ENCODE results near the gene PPID. TPM values are rescaled to one million over a fixed set of nuclear protein-coding genes. Genes with fewer than 3 reads are reported as not detected.
A peak's percentile ranks its signal among the peaks of the same experiment; 100 is the strongest.

The PPID gene
- total RNA-seq, 2 experiments from 2014 or later = 10.7 to 10.8 TPM

- no peak for TF ChIP-seq CTCF (IDR thresholded peaks at IDR 0.05)
- ATAC-seq (ENCODE audit: poor library complexity) (no peak), DNase-seq (no peak)
- Mint-ChIP-seq H3K27ac (no peak overlapping the region), H3K4me1 (ENCODE audit: low read depth) (peaks cover 25% of the 10 kb centered on the region), H3K4me3 (peak overlapping the region; percentile 31), H3K9me3 (no peaks in the 10 kb centered on the region), H3K27me3 (no peaks in the 10 kb centered on the region), H3K36me3 (ENCODE audit: low read depth) (peaks cover 17% of the 10 kb centered on the region)
- Histone ChIP-seq H3K4me3 (ENCODE audit: low read length) (no peak overlapping the region), H3K27ac (ENCODE audit: low read depth in 1 of 2, low read length in 2 of 2) (no peak overlapping the region), H3K9me3 (ENCODE audit: control insufficient read depth in 1 of 2, insufficient read depth in 1 of 2, low read length in 2 of 2) (no peaks in the 10 kb centered on the region), H3K27me3 (ENCODE audit: control insufficient read depth in 1 of 2, insufficient read depth in 2 of 2, low read length in 2 of 2) (no peaks in the 10 kb centered on the region), H3K4me1 (ENCODE audit: insufficient read depth, low read length) (peaks cover 19% of the 10 kb centered on the region), H3K36me3 (ENCODE audit: insufficient read depth, low read length) (no peaks in the 10 kb centered on the region)
- intact Hi-C loops (cut with DNase I, micrococcal nuclease) = loop anchor here (2.0 to 5.0 kb wide), 3 partner anchors 45 to 429 kb away; partner anchors contain the start of genes RAPGEF2 (in 2 of the 2) and PPID (in 1 of the 2)
- CTCF ChIA-PET = no interaction called here
- POLR2A ChIA-PET = no interaction called here
These were observed 49.6 kb downstream of the PPID start for GRCh38 chr4:158673633-158674032.

- H3K36me3 Mint-ChIP-seq (ENCODE audit: low read depth) = peaks cover 17% of the 10 kb centered on the region
- intact Hi-C loops (cut with DNase I, micrococcal nuclease) = loop anchor here (2.0 to 5.0 kb wide), 3 partner anchors 51 to 430 kb away; partner anchors contain the start of genes RAPGEF2 (in 2 of the 2) and PPID (in 1 of the 2)
- H3K27ac ChIP-seq (ENCODE audit: low read depth in 1 of 2, low read length in 2 of 2) = peak within 1 kb of the TSS; percentile 91 to 99
- peak within 1 kb of the TSS; percentile 93 for H3K4me3 Mint-ChIP-seq
- peak within 1 kb of the TSS; percentile 98 for H3K4me3 ChIP-seq (ENCODE audit: low read length)
- peak within 1 kb of the TSS; percentile 85 for H3K27ac Mint-ChIP-seq
- POLR2A ChIA-PET = interaction anchor here (0.6 to 1.6 kb wide), 2 partner anchors 20 to 501 kb away, joined by 3 read pairs; no protein-coding TSS in a partner anchor
- CTCF ChIA-PET = no interaction called here
- no peaks in the 10 kb centered on the region for H3K9me3 Mint-ChIP-seq
- peaks cover 19% of the 10 kb centered on the region for H3K4me1 ChIP-seq (ENCODE audit: insufficient read depth, low read length)
- H3K27me3 Mint-ChIP-seq = no peaks in the 10 kb centered on the region
- no peaks in the 10 kb centered on the region for H3K9me3 ChIP-seq (ENCODE audit: control insufficient read depth in 1 of 2, insufficient read depth in 1 of 2, low read length in 2 of 2)
- no peaks in the 10 kb centered on the region for H3K36me3 ChIP-seq (ENCODE audit: insufficient read depth, low read length)
- TF ChIP-seq CTCF (IDR thresholded peaks at IDR 0.05) = peak; percentile 62
- DNase-seq (peak; percentile 96 to 100 (median 98)), ATAC-seq (ENCODE audit: poor library complexity) (peak; percentile 83)
- peaks cover 25% of the 10 kb centered on the region for H3K4me1 Mint-ChIP-seq (ENCODE audit: low read depth)
- H3K27me3 ChIP-seq (ENCODE audit: control insufficient read depth in 1 of 2, insufficient read depth in 2 of 2, low read length in 2 of 2) = no peaks in the 10 kb centered on the region
These were observed 51.0 kb downstream of the PPID start, which contains the start of gene ETFDH for GRCh38 chr4:158671915-158672806. ETFDH (plus strand) TSS chr4:158672296; CDS start chr4:158672457, 161 bp downstream.

GRCh38 chr4:158671665-158671914, 51.6 kb downstream of the PPID start, which contains the start of gene C4orf46:
C4orf46 (minus strand) TSS chr4:158671887; CDS start chr4:158671801, 86 bp downstream.
- CTCF ChIA-PET = no interaction called here
- intact Hi-C loops (cut with DNase I, micrococcal nuclease) = loop anchor here (2.0 to 5.0 kb wide), 2 partner anchors 101 to 431 kb away; partner anchors contain the start of gene RAPGEF2 (in 2 of the 2)
- H3K4me3 ChIP-seq (ENCODE audit: low read length) = peak within 1 kb of the TSS; percentile 98

More at GRCh38 chr4:158671665-158671914, 51.6 kb downstream of the PPID start, which contains the start of gene C4orf46:
- no peaks in the 10 kb centered on the region for H3K27me3 Mint-ChIP-seq
- Histone ChIP-seq H3K4me1 (ENCODE audit: insufficient read depth, low read length) (peaks cover 19% of the 10 kb centered on the region), H3K36me3 (ENCODE audit: insufficient read depth, low read length) (no peaks in the 10 kb centered on the region), H3K27ac (ENCODE audit: low read depth in 1 of 2, low read length in 2 of 2) (peak within 1 kb of the TSS; percentile 91 to 99), H3K27me3 (ENCODE audit: control insufficient read depth in 1 of 2, insufficient read depth in 2 of 2, low read length in 2 of 2) (no peaks in the 10 kb centered on the region), H3K9me3 (ENCODE audit: control insufficient read depth in 1 of 2, insufficient read depth in 1 of 2, low read length in 2 of 2) (no peaks in the 10 kb centered on the region)
- peak within 1 kb of the TSS; percentile 93 for H3K4me3 Mint-ChIP-seq
- peaks cover 17% of the 10 kb centered on the region for H3K36me3 Mint-ChIP-seq (ENCODE audit: low read depth)
- no peak for TF ChIP-seq CTCF (IDR thresholded peaks at IDR 0.05)
- no peaks in the 10 kb centered on the region for H3K9me3 Mint-ChIP-seq
- H3K4me1 Mint-ChIP-seq (ENCODE audit: low read depth) = peaks cover 25% of the 10 kb centered on the region
- no peak for DNase-seq
- no peak for ATAC-seq (ENCODE audit: poor library complexity)
- H3K27ac Mint-ChIP-seq = peak within 1 kb of the TSS; percentile 85
- POLR2A ChIA-PET = interaction anchor here (1.6 kb wide), 1 partner anchor 19 kb away, joined by 3 read pairs; no protein-coding TSS in a partner anchor
